Hematopoietic multipotent progenitor cell treated with erythropoietin and hydrocortisone succinate and interleukin-3 and kit ligand, for 15 days (in vitro differentiated cells): Measurements from ENCODE around the gene NFATC4.

Experiments used
- DNase-seq: peaks from one replicate; pipeline ENCODE4 v3.0.0-alpha.2; 2015; ENCODE audit warnings: low spot score

The NFATC4 gene

GRCh38 chr14:24389226-24389848 lies 21.4 kb downstream of the NFATC4 start:
- no peak for DNase-seq

- DNase-seq, result no peak
Observed at GRCh38 chr14:24390701-24391468, 22.9 kb downstream of the NFATC4 start.

- DNase-seq, result no peak
Observed at GRCh38 chr14:24392325-24393091, 24.5 kb downstream of the NFATC4 start.

GRCh38 chr14:24394275-24394674 lies 26.3 kb downstream of the NFATC4 start:
- no peak for DNase-seq

- no peak for DNase-seq
Observed at GRCh38 chr14:24395609-24396582, 27.9 kb downstream of the NFATC4 start.

GRCh38 chr14:24397639-24398292 lies 29.8 kb downstream of the NFATC4 start:
- no peak for DNase-seq

GRCh38 chr14:24398293-24398652 lies 30.3 kb downstream of the NFATC4 start:
- no peak for DNase-seq

- DNase-seq, result no peak
Observed at GRCh38 chr14:24398653-24399446, 30.9 kb downstream of the NFATC4 start, which contains the start of gene NYNRIN. Gene NYNRIN (plus strand): TSS chr14:24399003. CDS start chr14:24399247, 244 bp downstream.

GRCh38 chr14:24399447-24399822 lies 31.5 kb downstream of the NFATC4 start:
- no peak for DNase-seq

- no peak for DNase-seq
Observed at GRCh38 chr14:24399999-24400718, 32.2 kb downstream of the NFATC4 start.

- no peak for DNase-seq
Observed at GRCh38 chr14:24401810-24402702, 34.1 kb downstream of the NFATC4 start.

GRCh38 chr14:24403294-24403998 lies 35.5 kb downstream of the NFATC4 start:
- no peak for DNase-seq

GRCh38 chr14:24404814-24405213 lies 36.8 kb downstream of the NFATC4 start:
- DNase-seq, result no peak

- no peak for DNase-seq
Observed at GRCh38 chr14:24406416-24406815, 38.4 kb downstream of the NFATC4 start.

- DNase-seq, result no peak
Observed at GRCh38 chr14:24407608-24408325, 39.8 kb downstream of the NFATC4 start.

GRCh38 chr14:24408764-24409163 lies 40.8 kb downstream of the NFATC4 start:
- no peak for DNase-seq

GRCh38 chr14:24409192-24409591 lies 41.2 kb downstream of the NFATC4 start:
- DNase-seq, result no peak
